Activated T-cell treated with anti-CD3 and anti-CD28 coated beads for 1 hour (primary cell): ENCODE measurements around the gene SMIM36.
"Not testable (repeated sequence)": the region's sequence is repeated elsewhere in the genome, so short reads cannot be mapped to it uniquely, and the experiment has no call there.

Source experiments
- DNase-seq: peaks from one replicate; pipeline ENCODE4 v3.0.0-alpha.2; 2020; ENCODE audit warnings: low read depth

The SMIM36 gene

GRCh38 chr17:55413825-55414489, 97.3 kb downstream of the SMIM36 start:
- no peak for DNase-seq

DNA sequence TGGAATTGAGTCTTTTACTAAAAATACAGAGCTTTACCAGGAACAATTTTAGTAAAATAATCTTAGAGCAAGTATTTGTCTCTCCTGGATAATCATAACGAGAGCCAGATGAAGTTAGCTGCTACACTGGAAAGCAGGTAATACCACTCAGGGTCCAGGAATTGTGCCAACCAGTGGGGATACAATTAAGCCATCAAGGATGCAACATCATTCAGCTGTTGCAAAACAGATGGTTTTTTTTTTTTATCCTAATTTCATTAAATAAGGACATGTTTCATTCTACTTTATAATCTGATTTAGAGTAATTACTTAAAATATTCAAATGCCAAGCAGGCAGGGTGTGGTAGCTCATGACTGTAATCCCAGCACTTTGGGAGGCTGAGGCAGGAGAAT, 99.8 kb downstream of the SMIM36 start:
- DNase-seq = no peak

GRCh38 chr17:55410722-55411462, 100.4 kb downstream of the SMIM36 start:
- DNase-seq = no peak

DNA sequence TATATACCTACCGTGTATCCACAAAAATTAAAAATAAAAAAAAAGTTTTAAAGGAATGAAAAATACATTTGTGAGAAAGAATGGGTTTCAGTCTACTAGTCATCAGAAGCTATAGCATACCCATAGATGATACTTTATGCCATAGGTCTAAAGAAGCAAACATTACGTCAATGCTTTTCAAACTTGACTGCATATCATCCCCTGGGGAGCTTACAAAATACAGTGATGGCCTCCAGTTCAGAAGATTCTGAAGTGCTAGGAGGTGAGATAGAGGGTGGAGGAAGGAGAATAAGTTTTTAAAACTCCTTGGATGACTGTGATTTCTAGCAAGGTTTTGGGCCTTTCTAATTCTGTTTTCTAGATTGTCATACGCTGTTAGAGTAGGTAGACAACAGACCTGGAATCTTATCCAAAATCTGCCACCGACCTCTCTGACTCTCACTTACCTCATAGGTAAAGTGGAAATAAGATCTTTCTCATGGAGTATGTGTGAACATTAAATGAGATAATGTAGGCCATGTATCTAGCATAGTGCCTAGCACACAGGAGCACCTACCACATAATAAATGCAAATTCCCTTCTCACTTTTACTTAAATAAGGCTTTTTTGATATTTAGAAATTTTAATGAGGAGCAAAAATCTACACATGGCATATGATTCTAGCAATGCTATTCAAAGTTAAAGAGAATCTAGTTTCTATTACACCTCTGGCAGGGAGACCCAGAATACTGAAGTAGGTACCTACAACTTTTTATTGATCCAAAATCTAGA, 102.0 kb downstream of the SMIM36 start:
- DNase-seq = no peak

GRCh38 chr17:55407641-55408566, 103.3 kb downstream of the SMIM36 start:
- DNase-seq = no peak

GRCh38 chr17:55405600-55405999, 105.7 kb downstream of the SMIM36 start:
- no peak for DNase-seq

DNA sequence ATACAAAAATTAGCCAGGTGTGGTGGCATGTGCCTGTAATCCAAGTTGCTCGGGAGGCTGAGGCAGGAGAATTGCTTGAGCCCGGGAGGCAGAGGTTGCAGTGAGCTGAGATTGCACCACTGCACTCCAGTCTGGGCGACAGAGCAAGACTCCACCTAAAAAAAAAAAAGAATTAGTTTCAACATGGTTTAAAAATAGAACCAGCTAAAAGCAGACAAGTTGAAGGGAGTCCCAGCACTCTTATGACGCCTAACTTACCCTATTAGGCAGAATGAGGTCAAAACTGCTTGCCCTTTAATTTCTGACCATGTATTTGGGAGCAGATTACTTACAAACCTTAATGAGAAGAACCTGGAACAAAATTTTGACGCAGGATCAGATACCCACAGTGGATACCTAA, 107.1 kb downstream of the SMIM36 start:
- DNase-seq = not testable (repeated sequence)

- no peak for DNase-seq
Observed at GRCh38 chr17:55402374-55402773, 108.9 kb downstream of the SMIM36 start.
